T-cell (primary cell): Measurements from ENCODE around the gene SQSTM1. TPM values are rescaled to one million over a fixed set of nuclear protein-coding genes. Genes with fewer than 3 reads are reported as not detected.

Experiments used
- ATAC-seq, 4 experiments: fragments of 200-7000 bp in 3 of 4; fragments of 150-1000 bp in 1 of 4; cut with Tn5 transposase; replicated peaks in 1 of 4; 1 replicate in 3 of 4; 2 replicates in 1 of 4; pipeline ENCODE4 v1.10.0; 2021; ENCODE audit warnings: moderate library complexity in 3 of 4, mild to moderate bottlenecking in 2 of 4, moderate number of reproducible peaks in 1 of 4
- CTCF ChIA-PET, 2 donors: fragments of 300-600 bp; sonication (Branson Sonifier 250); formaldehyde crosslinking; loops; one replicate each; lab custom pipeline; 2022; ENCODE audit warnings: antibody characterized with exemption in 2 of 2; lab: Charles Lee
- POLR2A ChIA-PET, 2 donors: fragments of 300-600 bp; sonication (Branson Sonifier 250); formaldehyde crosslinking; loops; one replicate each; lab custom pipeline; 2022; ENCODE audit warnings: antibody characterized with exemption in 2 of 2; lab: Charles Lee
- DNase-seq, 35 experiments: peaks; one replicate each; pipeline versions ENCODE4 v3.0.0 to v3.0.0-alpha.2; 2013 to 2023
- H3K27ac ChIP-seq: one replicate; pipeline ENCODE4 v1.5.1; 2013; ENCODE audit warnings: low read length
- H3K27me3 ChIP-seq, 2 experiments: replicated peaks in 1 of 2; 1 replicate in 1 of 2; 2 replicates in 1 of 2; pipeline versions ENCODE4 v1.6.1 to v1.7.0; 2013; ENCODE audit warnings: low read length in 1 of 2, mixed read lengths in 1 of 2; ENCODE audit not compliant: control insufficient read depth in 2 of 2, insufficient read depth in 2 of 2; ENCODE audit errors: extremely low read depth in 1 of 2
- H3K36me3 ChIP-seq, 2 donors: 1 replicate in 1 of 2; 2 replicates in 1 of 2; pipeline versions ENCODE4 v1.6.1 to v1.7.0; 2013; ENCODE audit warnings: low read length in 1 of 2; ENCODE audit not compliant: control insufficient read depth in 2 of 2, insufficient read depth in 1 of 2; ENCODE audit errors: extremely low read depth in 1 of 2
- H3K4me1 ChIP-seq, 2 experiments: 1 replicate in 1 of 2; 2 replicates in 1 of 2; pipeline versions ENCODE4 v1.6.1 to v1.7.0; 2013; ENCODE audit warnings: low read length in 2 of 2, mixed read lengths in 1 of 2; ENCODE audit not compliant: insufficient read depth in 2 of 2, control insufficient read depth in 1 of 2; ENCODE audit errors: extremely low read depth in 1 of 2
- H3K4me3 ChIP-seq, 2 donors: 1 replicate in 1 of 2; 2 replicates in 1 of 2; pipeline versions ENCODE4 v1.5.1 to v1.7.0; 2013; ENCODE audit warnings: mild to moderate bottlenecking in 2 of 2, low read length in 1 of 2, moderate library complexity in 1 of 2; ENCODE audit not compliant: control insufficient read depth in 1 of 2; ENCODE audit errors: extremely low read depth in 1 of 2
- H3K9me3 ChIP-seq: 2 replicates; pipeline ENCODE4 v1.7.0; 2013
- H3K27ac Mint-ChIP-seq, 2 donors: one replicate each; pipeline ENCODE4 v1.8.0; 2020 to 2021; ENCODE audit warnings: mild to moderate bottlenecking in 2 of 2, mixed read lengths in 2 of 2
- H3K27me3 Mint-ChIP-seq, 2 donors: one replicate each; pipeline ENCODE4 v1.8.0; 2021 to 2022; ENCODE audit warnings: mixed read lengths in 2 of 2
- H3K36me3 Mint-ChIP-seq: one replicate; pipeline ENCODE4 v1.8.0; 2021; ENCODE audit warnings: mixed read lengths
- H3K4me1 Mint-ChIP-seq, 3 donors: one replicate each; pipeline ENCODE4 v1.8.0; 2020 to 2022; ENCODE audit warnings: mixed read lengths in 3 of 3, mild to moderate bottlenecking in 1 of 3
- H3K4me3 Mint-ChIP-seq, 3 donors: one replicate each; pipeline ENCODE4 v1.8.0; 2020 to 2022; ENCODE audit warnings: mild to moderate bottlenecking in 3 of 3, mixed read lengths in 3 of 3, moderate library complexity in 3 of 3
- H3K9me3 Mint-ChIP-seq, 3 donors: one replicate each; pipeline ENCODE4 v1.8.0; 2020 to 2022; ENCODE audit warnings: mixed read lengths in 3 of 3
- WGBS: methylation state at CpG from one replicate; pipeline ENCODE4 v1.1.5; 2013; ENCODE audit warnings: missing lambda C conversion rate; ENCODE audit not compliant: insufficient coverage; 5-methylcytosine and 5-hydroxymethylcytosine counted together
- total RNA-seq, 35 experiments: library from RNA in 6 of 35; stranded (reverse) in 6 of 35; fragments of 120-200 nt in 1 of 35; gene quantifications; one replicate each; pipeline versions ENCODE4 v1.2.1 to v1.2.4 and lab custom pipeline; 2013 to 2026

Gene SQSTM1
- total RNA-seq, 5 donors from 2014 or later (not counting 1 experiment from before 2014, with no cell fraction given), result 220 to 327 (median 280) TPM

DNA sequence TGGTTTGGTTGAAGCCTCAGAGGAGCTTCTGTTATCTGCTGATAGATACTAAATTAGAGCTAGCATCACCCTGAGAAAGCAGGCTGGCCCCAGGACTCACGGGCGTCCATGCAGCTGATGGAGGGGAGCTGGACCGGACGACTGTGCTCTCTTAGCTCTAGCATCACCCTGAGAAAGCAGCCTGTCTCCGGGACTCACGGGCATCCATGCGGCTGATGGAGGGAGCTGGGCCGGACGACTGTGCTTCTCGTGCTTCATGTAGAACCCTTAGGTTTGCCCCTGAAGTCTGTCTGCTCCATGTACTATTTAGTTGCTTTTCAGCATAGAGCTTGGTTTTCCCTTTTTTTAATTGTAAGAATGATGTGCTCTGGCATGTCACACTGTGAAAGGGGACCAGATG is 43.2 kb upstream of the SQSTM1 start:
- WGBS, result 99% methylated on average over 10 of the region's 10 CpGs
- H3K9me3 ChIP-seq, result no peaks in the 10 kb centered on the region
- CTCF ChIA-PET, result interaction anchor here in 1 of 2 donors (1.6 kb wide), 1 partner anchor 15 kb away, joined by 4 read pairs; no protein-coding TSS in a partner anchor
- no peaks in the 10 kb centered on the region for H3K27me3 Mint-ChIP-seq
- H3K27me3 ChIP-seq, result no peaks in the 10 kb centered on the region
- H3K27ac ChIP-seq, result no peak overlapping the region
- DNase-seq (no peak), ATAC-seq (no peak)
- no peak overlapping the region for H3K4me3 ChIP-seq
- H3K4me3 Mint-ChIP-seq, result no peak overlapping the region
- POLR2A ChIA-PET, result interaction anchor here in 1 of 2 donors (0.5 kb wide), 1 partner anchor 42 kb away, joined by 10 read pairs; no protein-coding TSS in a partner anchor
- peaks cover 52% of the 10 kb centered on the region for H3K36me3 Mint-ChIP-seq
- no peak overlapping the region for H3K27ac Mint-ChIP-seq
- H3K4me1 ChIP-seq, result no peaks in the 10 kb centered on the region
- H3K36me3 ChIP-seq, result peaks cover 24 to 61% of the 10 kb centered on the region in 2 donors
- no peaks in the 10 kb centered on the region for H3K9me3 Mint-ChIP-seq
- H3K4me1 Mint-ChIP-seq, result no peaks in the 10 kb centered on the region

DNA sequence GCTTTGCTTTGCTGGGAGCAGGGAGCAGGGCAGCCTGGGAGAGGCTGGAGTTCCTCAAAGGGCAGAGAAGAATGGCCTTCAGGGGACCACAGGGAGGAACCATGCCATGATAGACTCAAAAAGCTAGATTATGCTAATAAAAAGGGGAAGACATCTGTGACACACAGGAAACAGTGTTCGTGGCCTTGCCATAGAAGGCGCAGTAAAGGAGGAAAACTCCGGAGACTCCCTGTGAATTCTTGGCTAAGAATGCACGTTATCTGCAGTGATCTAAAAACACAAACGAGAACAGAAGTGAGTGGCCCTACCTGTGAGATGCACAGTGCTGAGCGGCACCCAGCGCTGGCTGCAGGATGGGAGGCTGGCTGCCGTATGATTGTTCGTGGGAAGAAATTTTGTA is 42.8 kb upstream of the SQSTM1 start:
- Mint-ChIP-seq H3K9me3 (no peaks in the 10 kb centered on the region), H3K27ac (no peak overlapping the region), H3K27me3 (no peaks in the 10 kb centered on the region), H3K4me1 (no peaks in the 10 kb centered on the region), H3K4me3 (no peak overlapping the region), H3K36me3 (peaks cover 49% of the 10 kb centered on the region)
- no peak for ATAC-seq
- DNase-seq, result no peak
- H3K4me1 ChIP-seq, result no peaks in the 10 kb centered on the region
- WGBS, result 85% methylated on average over 9 of the region's 9 CpGs
- H3K36me3 ChIP-seq, result peaks cover 22 to 57% of the 10 kb centered on the region in 2 donors
- no peaks in the 10 kb centered on the region for H3K27me3 ChIP-seq
- POLR2A ChIA-PET, result interaction anchor here in 1 of 2 donors (0.5 kb wide), 1 partner anchor 41 kb away, joined by 10 read pairs; no protein-coding TSS in a partner anchor
- CTCF ChIA-PET, result interaction anchor here in 1 of 2 donors (1.6 kb wide), 1 partner anchor 15 kb away, joined by 4 read pairs; no protein-coding TSS in a partner anchor
- H3K27ac ChIP-seq, result no peak overlapping the region
- no peaks in the 10 kb centered on the region for H3K9me3 ChIP-seq
- H3K4me3 ChIP-seq, result no peak overlapping the region

DNA sequence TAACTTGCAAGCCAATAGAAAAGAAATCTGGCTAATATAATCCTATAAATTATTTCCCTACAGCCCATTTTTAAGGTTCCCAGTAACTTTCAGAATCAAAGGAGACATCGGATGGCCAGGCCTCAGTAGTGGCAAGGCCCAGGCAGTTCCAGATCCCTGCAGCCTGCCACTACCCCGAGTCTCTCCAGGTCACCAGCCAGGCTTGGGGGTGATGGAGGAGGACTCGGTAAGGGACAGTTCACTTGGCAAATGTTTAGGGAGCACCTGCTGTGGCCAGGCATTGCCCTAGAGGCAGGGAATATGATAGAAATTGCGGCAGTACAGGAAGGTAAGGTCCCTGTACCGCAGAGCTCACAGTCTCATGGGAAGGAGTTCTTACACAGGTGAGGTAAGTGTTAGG is 42.1 kb upstream of the SQSTM1 start:
- H3K36me3 ChIP-seq, result peaks cover 16 to 50% of the 10 kb centered on the region in 2 donors
- POLR2A ChIA-PET, result no interaction called here

DNA sequence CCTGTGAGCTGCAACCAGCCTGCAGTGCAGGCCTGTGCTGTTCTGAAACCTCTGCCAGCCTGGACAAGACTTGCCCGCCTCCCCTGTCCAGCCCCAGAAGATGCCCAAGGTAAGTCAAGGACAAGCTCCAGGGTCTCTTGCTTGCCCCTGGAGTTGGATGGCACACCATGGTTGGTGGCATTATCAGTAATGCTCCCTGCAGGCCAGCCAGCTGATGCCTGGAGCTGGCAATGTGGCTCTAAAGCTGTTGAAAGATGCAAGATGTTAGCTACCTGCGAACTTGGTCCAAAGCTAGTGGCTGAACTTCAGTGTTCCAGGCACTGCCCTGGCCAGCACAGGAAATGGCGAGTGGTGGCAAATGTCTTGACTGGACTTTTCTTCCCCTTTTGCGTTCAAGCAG is 40.9 kb upstream of the SQSTM1 start:
- Histone ChIP-seq H3K27ac (no peak overlapping the region), H3K27me3 (no peaks in the 10 kb centered on the region), H3K36me3 (peaks cover 6 to 38% of the 10 kb centered on the region in 2 donors), H3K4me1 (no peaks in the 10 kb centered on the region), H3K4me3 (no peak overlapping the region), H3K9me3 (no peaks in the 10 kb centered on the region)
- Mint-ChIP-seq H3K27ac (no peak overlapping the region), H3K9me3 (no peaks in the 10 kb centered on the region), H3K4me1 (no peaks in the 10 kb centered on the region), H3K27me3 (no peaks in the 10 kb centered on the region), H3K4me3 (no peak overlapping the region), H3K36me3 (peaks cover 33% of the 10 kb centered on the region)
- POLR2A ChIA-PET, result interaction anchor here in 1 of 2 donors (0.7 kb wide), 1 partner anchor 79 kb away, joined by 3 read pairs; the partner anchor contains the start of gene MRNIP
- no peak for ATAC-seq
- 100% methylated on average over 4 of the region's 4 CpGs for WGBS
- no peak for DNase-seq
- CTCF ChIA-PET, result no interaction called here

More for the DNA sequence above, 42.1 kb upstream of the SQSTM1 start:
- Mint-ChIP-seq H3K9me3 (no peaks in the 10 kb centered on the region), H3K4me1 (no peaks in the 10 kb centered on the region), H3K4me3 (no peak overlapping the region), H3K36me3 (peaks cover 42% of the 10 kb centered on the region), H3K27ac (no peak overlapping the region), H3K27me3 (no peaks in the 10 kb centered on the region)
- no peak overlapping the region for H3K4me3 ChIP-seq
- CTCF ChIA-PET, result no interaction called here
- no peaks in the 10 kb centered on the region for H3K4me1 ChIP-seq
- no peak overlapping the region for H3K27ac ChIP-seq
- 100% methylated on average over 4 of the region's 5 CpGs for WGBS
- H3K9me3 ChIP-seq, result no peaks in the 10 kb centered on the region
- ATAC-seq, result no peak
- DNase-seq, result no peak
- H3K27me3 ChIP-seq, result no peaks in the 10 kb centered on the region

DNA sequence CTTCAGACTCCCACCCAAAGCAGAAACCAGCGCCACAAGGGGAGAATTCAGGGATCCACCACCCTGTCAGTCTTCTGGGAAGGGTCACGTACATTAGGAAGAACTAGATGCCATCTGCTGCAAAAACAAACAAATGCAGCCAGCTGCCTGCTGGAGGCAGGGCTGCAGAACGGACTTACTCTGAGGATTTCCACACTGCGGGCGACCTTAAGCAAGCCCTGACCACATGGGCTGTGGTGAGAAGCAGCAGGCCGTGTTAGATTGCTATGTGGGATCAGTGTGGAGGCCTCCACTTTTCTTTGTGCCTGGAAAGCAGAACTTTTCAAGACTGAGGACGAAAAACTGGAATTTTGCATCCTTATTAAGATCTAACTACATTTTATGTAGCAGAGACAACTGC is 40.3 kb upstream of the SQSTM1 start:
- Mint-ChIP-seq H3K27me3 (no peaks in the 10 kb centered on the region), H3K27ac (no peak overlapping the region), H3K4me3 (no peak overlapping the region), H3K4me1 (no peaks in the 10 kb centered on the region), H3K9me3 (no peaks in the 10 kb centered on the region), H3K36me3 (peaks cover 33% of the 10 kb centered on the region)
- no peak overlapping the region for H3K27ac ChIP-seq
- no peaks in the 10 kb centered on the region for H3K27me3 ChIP-seq
- peaks cover 5 to 33% of the 10 kb centered on the region in 2 donors for H3K36me3 ChIP-seq
- ChIA-PET CTCF (no interaction called here), POLR2A (interaction anchor here in 1 of 2 donors (0.7 kb wide), 1 partner anchor 78 kb away, joined by 3 read pairs; the partner anchor contains the start of gene MRNIP)
- H3K9me3 ChIP-seq, result no peaks in the 10 kb centered on the region
- H3K4me3 ChIP-seq, result no peak overlapping the region
- ATAC-seq (no peak), DNase-seq (no peak)
- WGBS, result 95% methylated on average over 6 of the region's 7 CpGs
- no peaks in the 10 kb centered on the region for H3K4me1 ChIP-seq

DNA sequence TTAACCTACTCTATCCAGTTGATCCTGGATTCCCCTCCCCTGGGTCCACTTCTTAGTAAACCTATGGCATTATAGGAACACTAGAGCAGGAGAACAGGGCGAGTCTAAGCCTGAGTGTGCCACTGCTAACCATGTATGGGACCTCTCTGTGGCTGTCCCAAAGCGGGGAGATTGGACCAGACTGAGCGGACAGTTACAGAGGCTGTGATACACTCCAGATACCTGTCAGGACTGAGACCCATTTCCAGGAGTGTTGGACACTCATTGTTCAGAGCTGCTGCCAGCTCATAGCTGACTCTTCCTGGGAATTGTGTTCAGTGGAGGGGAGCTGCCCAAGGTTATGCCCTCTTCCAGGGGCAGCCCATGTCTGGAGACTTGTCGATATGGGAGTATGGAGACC is 38.9 kb upstream of the SQSTM1 start:
- Histone ChIP-seq H3K4me3 (no peak overlapping the region), H3K9me3 (no peaks in the 10 kb centered on the region), H3K27ac (no peak overlapping the region), H3K36me3 (peaks cover 3 to 20% of the 10 kb centered on the region in 2 donors), H3K4me1 (no peaks in the 10 kb centered on the region), H3K27me3 (no peaks in the 10 kb centered on the region)
- Mint-ChIP-seq H3K4me1 (no peaks in the 10 kb centered on the region), H3K4me3 (no peak overlapping the region), H3K36me3 (peaks cover 26% of the 10 kb centered on the region), H3K27me3 (no peaks in the 10 kb centered on the region), H3K27ac (no peak overlapping the region), H3K9me3 (no peaks in the 10 kb centered on the region)
- DNase-seq (no peak), ATAC-seq (no peak)
- ChIA-PET CTCF (interaction anchor here in 1 of 2 donors (0.9 kb wide), 1 partner anchor 21 kb away, joined by 3 read pairs; no protein-coding TSS in a partner anchor), POLR2A (no interaction called here)
- WGBS, result 85% methylated on average over 3 of the region's 4 CpGs
